H1 (cell line): ENCODE measurements around the gene CAST. TPM values are rescaled to one million over a fixed set of nuclear protein-coding genes. Genes with fewer than 3 reads are reported as not detected.

Experiments
- CTCF ChIA-PET: fragments of 300-600 bp; sonication (Branson Sonifier 250); formaldehyde crosslinking; loops from one replicate; lab custom pipeline; 2021; ENCODE audit not compliant: partially characterized antibody; lab: Charles Lee
- POLR2A ChIA-PET: fragments of 300-600 bp; sonication (Branson Sonifier 250); formaldehyde crosslinking; loops from one replicate; lab custom pipeline; 2021; ENCODE audit warnings: inconsistent platforms; ENCODE audit not compliant: partially characterized antibody; lab: Charles Lee
- DNase-seq, 2 experiments: peaks; one replicate each; pipeline versions ENCODE4 v3.0.0 to v3.0.0-alpha.2; 2010 to 2022; ENCODE audit warnings: low spot score in 2 of 2, low read depth in 1 of 2, mixed read lengths in 1 of 2
- FAIRE-seq: peaks from 2 replicates; lab custom pipeline; 2011; peaks lifted over from hg19 to GRCh38; lab: Jason Lieb, UNC
- H2AFZ ChIP-seq: 2 replicates; pipeline ENCODE4 v1.8.1; 2012; ENCODE audit warnings: low read length, inconsistent platforms
- H2AK5ac ChIP-seq: 2 replicates; pipeline ENCODE4 v1.6.1; 2013; ENCODE audit warnings: low read depth, low read length
- H2BK120ac ChIP-seq: replicated peaks from 2 replicates; pipeline ENCODE3; 2013; ENCODE audit warnings: low read depth, low read length, inconsistent platforms
- H2BK12ac ChIP-seq: 2 replicates; pipeline ENCODE4 v1.6.1; 2013; ENCODE audit warnings: low read depth, low read length
- H2BK15ac ChIP-seq: 2 replicates; pipeline ENCODE4 v1.6.1; 2013; ENCODE audit warnings: low read length
- H2BK20ac ChIP-seq: 2 replicates; pipeline ENCODE4 v1.6.1; 2013; ENCODE audit warnings: low read length
- H2BK5ac ChIP-seq: 2 replicates; pipeline ENCODE4 v1.6.1; 2013; ENCODE audit warnings: low read depth, low read length
- H3K14ac ChIP-seq: 2 replicates; pipeline ENCODE4 v1.6.1; 2013; ENCODE audit warnings: inconsistent platforms; ENCODE audit not compliant: insufficient read length
- H3K18ac ChIP-seq: 2 replicates; pipeline ENCODE4 v1.6.1; 2013; ENCODE audit warnings: low read length; ENCODE audit errors: extremely low read depth
- H3K23ac ChIP-seq: 2 replicates; pipeline ENCODE4 v1.6.1; 2013; ENCODE audit warnings: inconsistent platforms; ENCODE audit not compliant: insufficient read length
- H3K23me2 ChIP-seq: 2 replicates; pipeline ENCODE4 v1.6.1; 2013; ENCODE audit warnings: low read depth, low read length
- H3K27ac ChIP-seq: 2 replicates; pipeline ENCODE4 v1.6.1; 2011; ENCODE audit warnings: low read depth, low read length, inconsistent platforms
- H3K27me3 ChIP-seq, 4 experiments: replicated peaks in 1 of 4; 1 replicate in 1 of 4; 2 replicates in 3 of 4; pipeline versions ENCODE4 v1.6.1 to v1.8.1; 2011 to 2013; ENCODE audit warnings: low read length in 3 of 4, mild to moderate bottlenecking in 3 of 4, inconsistent platforms in 2 of 4, mixed read lengths in 2 of 4, moderate library complexity in 1 of 4; ENCODE audit not compliant: control insufficient read depth in 3 of 4, insufficient read depth in 3 of 4; ENCODE audit errors: extremely low read depth in 1 of 4
- H3K36me3 ChIP-seq, 4 experiments: 2 replicates each; pipeline versions ENCODE4 v1.6.1 to v1.8.1; 2011 to 2013; ENCODE audit warnings: mild to moderate bottlenecking in 4 of 4, low read length in 3 of 4, moderate library complexity in 2 of 4, control low read depth in 1 of 4, inconsistent platforms in 1 of 4; ENCODE audit not compliant: insufficient read depth in 4 of 4, control insufficient read depth in 2 of 4
- H3K4ac ChIP-seq: replicated peaks from 2 replicates; pipeline ENCODE3; 2013; ENCODE audit warnings: low read length, low read depth, mixed read lengths, inconsistent platforms; ENCODE audit not compliant: insufficient read length
- H3K4me1 ChIP-seq, 4 experiments: replicated peaks in 1 of 4; 1 replicate in 1 of 4; 2 replicates in 3 of 4; pipeline versions ENCODE4 v1.6.1 to v1.8.1; 2011 to 2013; ENCODE audit warnings: low read length in 3 of 4, inconsistent platforms in 2 of 4, mixed read lengths in 1 of 4; ENCODE audit not compliant: insufficient read depth in 4 of 4, control insufficient read depth in 3 of 4
- H3K4me2 ChIP-seq, 2 experiments: 2 replicates each; pipeline versions ENCODE4 v1.6.1 to v1.8.1; 2011 to 2013; ENCODE audit warnings: low read depth in 2 of 2, low read length in 2 of 2, control low read depth in 1 of 2, inconsistent platforms in 1 of 2, mild to moderate bottlenecking in 1 of 2; ENCODE audit not compliant: insufficient read depth in 1 of 2
- H3K4me3 ChIP-seq, 4 experiments: fragments of 200-600, 300-600 bp in 1 of 4; sonication (generic), shearing (Covaris generic), sonication (Bioruptor Twin) in 1 of 4; 2 replicates each; pipeline versions ENCODE4 v1.5.1 to v1.8.1; 2011 to 2016; ENCODE audit warnings: low read length in 4 of 4, low read depth in 3 of 4, control low read depth in 2 of 4, inconsistent platforms in 2 of 4, mild to moderate bottlenecking in 2 of 4, mixed read lengths in 1 of 4, moderate library complexity in 1 of 4; ENCODE audit not compliant: insufficient read depth in 2 of 4; ENCODE audit errors: extremely low read depth in 1 of 4
- H3K56ac ChIP-seq: replicated peaks from 2 replicates; pipeline ENCODE3; 2013; ENCODE audit warnings: low read depth, mild to moderate bottlenecking, mixed read lengths, low read length, inconsistent platforms; ENCODE audit not compliant: insufficient read length
- H3K79me1 ChIP-seq: 2 replicates; pipeline ENCODE4 v1.6.1; 2013; ENCODE audit warnings: low read depth, low read length, control low read depth
- H3K79me2 ChIP-seq, 2 experiments: 2 replicates each; pipeline versions ENCODE4 v1.6.1 to v1.8.1; 2012 to 2013; ENCODE audit warnings: low read length in 2 of 2, mild to moderate bottlenecking in 2 of 2, inconsistent platforms in 1 of 2; ENCODE audit not compliant: insufficient read depth in 2 of 2, control insufficient read depth in 1 of 2
- H3K9ac ChIP-seq, 4 experiments: replicated peaks in 1 of 4; 1 replicate in 1 of 4; 2 replicates in 3 of 4; pipeline versions ENCODE4 v1.6.1 to v1.8.1; 2011 to 2013; ENCODE audit warnings: low read depth in 3 of 4, low read length in 3 of 4, control low read depth in 2 of 4, mild to moderate bottlenecking in 2 of 4, moderate library complexity in 2 of 4, inconsistent platforms in 1 of 4; ENCODE audit errors: extremely low read depth in 1 of 4
- H3K9me3 ChIP-seq, 2 experiments: 2 replicates each; pipeline versions ENCODE4 v1.6.1 to v1.8.1; 2012 to 2013; ENCODE audit warnings: mild to moderate bottlenecking in 2 of 2, moderate library complexity in 2 of 2, control low read depth in 1 of 2, inconsistent platforms in 1 of 2, low read depth in 1 of 2, low read length in 1 of 2, mixed read lengths in 1 of 2; ENCODE audit not compliant: insufficient read depth in 2 of 2
- H4K20me1 ChIP-seq, 2 experiments: replicated peaks in 1 of 2; 2 replicates each; pipeline versions ENCODE3 to v1.8.1; 2011 to 2013; ENCODE audit warnings: inconsistent platforms in 2 of 2, low read length in 2 of 2, mild to moderate bottlenecking in 1 of 2; ENCODE audit not compliant: insufficient read depth in 2 of 2, control insufficient read depth in 1 of 2
- H4K5ac ChIP-seq: 2 replicates; pipeline ENCODE4 v1.6.1; 2013; ENCODE audit warnings: low read length, low read depth, mixed read lengths, inconsistent platforms; ENCODE audit not compliant: insufficient read length
- H4K8ac ChIP-seq: 2 replicates; pipeline ENCODE4 v1.8.0; 2013; ENCODE audit warnings: mild to moderate bottlenecking, moderate library complexity, low read length, inconsistent platforms; ENCODE audit not compliant: insufficient read depth; ENCODE audit errors: extremely low read depth
- H4K91ac ChIP-seq: replicated peaks from 2 replicates; pipeline ENCODE3; 2013; ENCODE audit warnings: low read length, mixed read lengths, inconsistent platforms; ENCODE audit not compliant: insufficient read length
- JUND ChIP-seq: IDR thresholded peaks from 2 replicates; pipeline ENCODE4 v1.6.1; 2011; ENCODE audit warnings: mild to moderate bottlenecking, improper control_type of control experiment, low read length
- KDM4A ChIP-seq: IDR thresholded peaks from one replicate; pipeline ENCODE4 v1.7.1; 2012; ENCODE audit warnings: low read depth, mild to moderate bottlenecking, moderate library complexity, low read length, inconsistent platforms; ENCODE audit not compliant: severe bottlenecking
- NANOG ChIP-seq: IDR thresholded peaks from 2 replicates; pipeline ENCODE4 v1.6.1; 2011; ENCODE audit warnings: low read length, low read depth, mild to moderate bottlenecking, inconsistent platforms; ENCODE audit not compliant: insufficient read depth, poor library complexity, severe bottlenecking
- RBBP5 ChIP-seq: IDR thresholded peaks from 2 replicates; pipeline ENCODE4 v1.7.1; 2012; ENCODE audit warnings: low read depth, mild to moderate bottlenecking, inconsistent platforms, low read length, moderate library complexity, borderline replicate concordance
- SP4 ChIP-seq: IDR thresholded peaks from 2 replicates; pipeline ENCODE4 v1.6.1; 2012; ENCODE audit warnings: low read length, inconsistent platforms
- YY1 ChIP-seq: IDR thresholded peaks from 2 replicates; pipeline ENCODE4 v1.6.1; 2011; ENCODE audit warnings: low read depth, mild to moderate bottlenecking, low read length
- ZNF274 ChIP-seq: IDR thresholded peaks from 2 replicates; pipeline ENCODE4 v1.7.0; 2012; ENCODE audit warnings: low read length, borderline replicate concordance; ENCODE audit errors: extremely low read depth
- WGBS, 2 experiments: shearing (Covaris generic) in 1 of 2; methylation state at CpG; one replicate each; pipeline versions ENCODE4 v1.1.6 to v1.1.7; 2013 to 2015; ENCODE audit warnings: low lambda C conversion rate in 2 of 2, mixed read lengths in 2 of 2, inconsistent platforms in 1 of 2, low coverage in 1 of 2, missing lambda C conversion rate in 1 of 2; ENCODE audit not compliant: insufficient replicate concordance in 2 of 2, insufficient coverage in 1 of 2, insufficient read length in 1 of 2; ENCODE audit errors: extremely low coverage in 1 of 2, missing lambda C conversion rate in 1 of 2; 5-methylcytosine and 5-hydroxymethylcytosine counted together
- polyA plus RNA-seq, 7 experiments: library from polyadenylated mRNA; depleted of rRNA in 3 of 7; stranded (reverse) in 5 of 7; unstranded in 2 of 7; fragments of >200 nt in 5 of 7; fragments of 200-250 nt in 2 of 7; gene quantifications; 1 replicate in 5 of 7; 2 replicates in 1 of 7; 4 replicates in 1 of 7; pipeline versions ENCODE4 v1.2.1 to v1.2.3, GENCODE V29; 2011 to 2013; ENCODE audit warnings: missing spikeins in 2 of 7, mixed read lengths in 2 of 7
- total RNA-seq: library from RNA; stranded (reverse); fragmentation: NEBNext Ultra II Directional; extraction: Animal tissue kit (Norgen Biotek cat#: 25700); gene quantifications from 2 replicates; pipeline ENCODE4 v1.2.1, GENCODE V29; 2021

The CAST gene
- total and polyA plus RNA-seq, 2 of the 8 experiments (the other 6 are each of a cell fraction or from before 2014, with no cell fraction given), result 9.0 to 48.2 TPM

- 68% methylated on average over 4 of the region's 4 CpGs; no CpG with 5 or more reads in 1 of the 2 experiments for WGBS, 2 experiments
- H4K5ac ChIP-seq, result no peak overlapping the region
- no peaks in the 10 kb centered on the region for H3K9me3 ChIP-seq
- H2BK12ac ChIP-seq, result no peak overlapping the region
- no peaks in the 10 kb centered on the region for H3K79me2 ChIP-seq
- no peak overlapping the region for H2AK5ac ChIP-seq
- no peaks in the 10 kb centered on the region for H4K20me1 ChIP-seq
- no peak overlapping the region for H3K27ac ChIP-seq
- no peak overlapping the region for H2AFZ ChIP-seq
- no peaks in the 10 kb centered on the region for H3K36me3 ChIP-seq
- FAIRE-seq (no peak), DNase-seq (no peak)
- H2BK15ac ChIP-seq, result no peak overlapping the region
- no peak overlapping the region for H3K9ac ChIP-seq
- H3K4me1 ChIP-seq, result peaks cover 3 to 8% (median 7%) of the 10 kb centered on the region in 4 experiments; a peak in 5 of 7 replicates
- no peak overlapping the region for H3K4me2 ChIP-seq
- no peak overlapping the region for H3K4ac ChIP-seq
- no peaks in the 10 kb centered on the region for H3K79me1 ChIP-seq
- no peaks in the 10 kb centered on the region for H3K23me2 ChIP-seq
- no peak overlapping the region for H2BK120ac ChIP-seq
- no peak overlapping the region for H3K56ac ChIP-seq
- TF ChIP-seq KDM4A, result no peak
- TF ChIP-seq RBBP5, result no peak
- TF ChIP-seq JUND, result no peak
- TF ChIP-seq YY1, result no peak
- no peak for TF ChIP-seq ZNF274
- no peak for TF ChIP-seq SP4
- no peak for TF ChIP-seq NANOG
- no peak overlapping the region for H2BK20ac ChIP-seq
- H3K23ac ChIP-seq, result no peak overlapping the region
- no peak overlapping the region for H3K18ac ChIP-seq
- no peak overlapping the region for H4K91ac ChIP-seq
- ChIA-PET CTCF (interaction anchor here (0.6 to 1.7 kb wide), 4 partner anchors 30 to 985 kb away, joined by 3 to 4 read pairs (median 3); no protein-coding TSS in a partner anchor), POLR2A (no interaction called here)
- H3K27me3 ChIP-seq, result no peaks in the 10 kb centered on the region
- no peak overlapping the region for H3K4me3 ChIP-seq
- H4K8ac ChIP-seq, result no peak overlapping the region
- H2BK5ac ChIP-seq, result no peak overlapping the region
- H3K14ac ChIP-seq, result no peak overlapping the region
Measured at GRCh38 chr5:96648593-96648992, 13.6 kb upstream of the CAST start.
